ENCODE measurements around the gene CHRND.

- TF ChIP-seq CBX2 (IDR thresholded peaks at IDR 0.05; ENCODE audit: low read depth, low read length) = no peak
- TF ChIP-seq CBX2 (CRISPR knock-in tag; IDR thresholded peaks at IDR 0.05; ENCODE audit: low read depth) = no peak
- TF ChIP-seq CTCF (CRISPR knock-in tag; IDR thresholded peaks at IDR 0.05) = no peak
- TF ChIP-seq SIX4 (CRISPR knock-in tag; IDR thresholded peaks at IDR 0.05) = no peak
- TF ChIP-seq BRCA1 (CRISPR knock-in tag; IDR thresholded peaks at IDR 0.05) = no peak
- TF ChIP-seq POLR2AphosphoS5 (IDR thresholded peaks at IDR 0.05; ENCODE audit: low read depth, low read length) = no peak
- no peak for TF ChIP-seq CREB3 (CRISPR knock-in tag; IDR thresholded peaks at IDR 0.05)
- TF ChIP-seq JUN (CRISPR knock-in tag; IDR thresholded peaks at IDR 0.05) = no peak
- no peak for TF ChIP-seq EZH2 (conservative IDR thresholded peaks at IDR 0.05; ENCODE audit: low read depth, low read length)
- TF ChIP-seq, protein P1, sequence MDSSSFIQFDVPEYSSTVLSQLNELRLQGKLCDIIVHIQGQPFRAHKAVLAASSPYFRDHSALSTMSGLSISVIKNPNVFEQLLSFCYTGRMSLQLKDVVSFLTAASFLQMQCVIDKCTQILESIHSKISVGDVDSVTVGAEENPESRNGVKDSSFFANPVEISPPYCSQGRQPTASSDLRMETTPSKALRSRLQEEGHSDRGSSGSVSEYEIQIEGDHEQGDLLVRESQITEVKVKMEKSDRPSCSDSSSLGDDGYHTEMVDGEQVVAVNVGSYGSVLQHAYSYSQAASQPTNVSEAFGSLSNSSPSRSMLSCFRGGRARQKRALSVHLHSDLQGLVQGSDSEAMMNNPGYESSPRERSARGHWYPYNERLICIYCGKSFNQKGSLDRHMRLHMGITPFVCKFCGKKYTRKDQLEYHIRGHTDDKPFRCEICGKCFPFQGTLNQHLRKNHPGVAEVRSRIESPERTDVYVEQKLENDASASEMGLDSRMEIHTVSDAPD (CRISPR knock-in tag; IDR thresholded peaks at IDR 0.05) = no peak
- no peak for TF ChIP-seq ZNF407 (CRISPR knock-in tag; IDR thresholded peaks at IDR 0.05; ENCODE audit: not compliant biosample characterization)
- no peak for TF ChIP-seq PHB2 (IDR thresholded peaks at IDR 0.05; ENCODE audit: partially characterized antibody)
- TF ChIP-seq ZNF431 (CRISPR knock-in tag; IDR thresholded peaks at IDR 0.05; ENCODE audit: borderline replicate concordance, low read depth) = no peak
Measured at GRCh38 chr2:232523402-232523681, 2.6 kb upstream of the CHRND start.
